Ecto neural progenitor cell (in vitro differentiated cells): ENCODE results near the gene CAMKK2.
A peak's percentile ranks its signal among the peaks of the same experiment; 100 is the strongest.
"Not testable (repeated sequence)": the region's sequence is repeated elsewhere in the genome, so short reads cannot be mapped to it uniquely, and the experiment has no call there.

Experiments used
- DNase-seq: peaks from one replicate; pipeline ENCODE4 v3.0.0-alpha.2; 2018; ENCODE audit warnings: low spot score

CAMKK2 gene

GRCh38 chr12:121298411-121298810, 1.9 kb upstream of the CAMKK2 start:
- DNase-seq = not testable (repeated sequence)

- no peak for DNase-seq
Measured at GRCh38 chr12:121297435-121297991, 1.0 kb upstream of the CAMKK2 start.

GRCh38 chr12:121295746-121296617, 527 bp downstream of the CAMKK2 start:
- DNase-seq = peak; percentile 80

- no peak for DNase-seq
Measured at GRCh38 chr12:121295116-121295745, 1.3 kb downstream of the CAMKK2 start.

- DNase-seq = no peak
Measured at GRCh38 chr12:121294151-121294889, 2.2 kb downstream of the CAMKK2 start.

- no peak for DNase-seq
Measured at GRCh38 chr12:121293603-121294002, 2.9 kb downstream of the CAMKK2 start.

- no peak for DNase-seq
Measured at GRCh38 chr12:121290410-121290809, 6.1 kb downstream of the CAMKK2 start.

GRCh38 chr12:121289962-121290361, 6.5 kb downstream of the CAMKK2 start:
- no peak for DNase-seq

- DNase-seq = no peak
Measured at GRCh38 chr12:121288986-121289385, 7.5 kb downstream of the CAMKK2 start.

GRCh38 chr12:121288158-121288845, 8.2 kb downstream of the CAMKK2 start:
- DNase-seq = no peak

- no peak for DNase-seq
Measured at GRCh38 chr12:121287267-121287954, 9.1 kb downstream of the CAMKK2 start.

GRCh38 chr12:121285856-121286255, 10.7 kb downstream of the CAMKK2 start:
- DNase-seq = no peak

GRCh38 chr12:121284551-121285390, 11.7 kb downstream of the CAMKK2 start:
- no peak for DNase-seq

- no peak for DNase-seq
Measured at GRCh38 chr12:121283841-121284240, 12.7 kb downstream of the CAMKK2 start.

GRCh38 chr12:121283388-121283787, 13.1 kb downstream of the CAMKK2 start:
- DNase-seq = no peak

- DNase-seq = not testable (repeated sequence)
Measured at GRCh38 chr12:121282910-121283309, 13.6 kb downstream of the CAMKK2 start.

GRCh38 chr12:121282072-121282742, 14.3 kb downstream of the CAMKK2 start:
- DNase-seq = no peak

- not testable (repeated sequence) for DNase-seq
Measured at GRCh38 chr12:121281116-121281515, 15.4 kb downstream of the CAMKK2 start.

GRCh38 chr12:121280531-121280930, 16.0 kb downstream of the CAMKK2 start:
- not testable (repeated sequence) for DNase-seq

- no peak for DNase-seq
Measured at GRCh38 chr12:121279507-121279915, 17.0 kb downstream of the CAMKK2 start.
